Activated CD8-positive, alpha-beta memory T cell treated with anti-CD3 and anti-CD28 coated beads, Interleukin-2, amount 50 U/mL, for 4 hours (primary cell): ENCODE data around the gene TSPAN14.

ENCODE experiments used
- DNase-seq: peaks from one replicate; pipeline ENCODE4 v3.0.0-alpha.2; 2020

The TSPAN14 gene

GRCh38 chr10:80491251-80492102, 37.4 kb downstream of the TSPAN14 start:
- no peak for DNase-seq

DNA sequence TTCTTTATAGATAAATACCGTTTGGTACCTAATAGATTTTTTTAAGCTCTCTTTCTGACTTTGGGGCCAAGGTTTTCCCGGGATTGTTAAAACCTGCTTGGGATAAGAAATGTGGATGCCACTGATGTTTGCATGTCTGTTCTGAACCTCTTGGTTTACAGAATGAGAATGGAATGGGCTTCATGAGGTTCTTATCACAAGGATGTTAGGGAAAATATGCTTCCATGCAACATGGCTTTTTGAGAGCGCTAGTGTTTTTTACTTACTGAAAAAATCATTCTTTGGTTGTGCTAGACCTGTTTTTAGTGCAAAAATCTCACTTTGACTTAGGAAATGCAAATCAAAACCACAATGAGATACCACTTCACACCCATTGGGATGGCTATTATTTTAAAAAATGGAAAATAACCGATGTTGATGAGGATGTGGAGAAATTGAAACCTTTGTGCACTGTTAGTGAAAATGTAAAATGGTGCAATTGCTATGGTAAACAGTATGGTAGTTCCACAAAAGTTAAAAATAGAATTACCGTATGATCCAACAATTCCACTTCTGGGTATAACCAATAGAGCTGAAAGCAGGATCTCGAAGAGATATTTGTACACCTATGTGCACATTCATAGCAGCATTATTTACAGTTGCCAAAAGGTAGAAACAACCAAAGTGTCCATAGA, 38.9 kb downstream of the TSPAN14 start:
- DNase-seq: no peak

DNA sequence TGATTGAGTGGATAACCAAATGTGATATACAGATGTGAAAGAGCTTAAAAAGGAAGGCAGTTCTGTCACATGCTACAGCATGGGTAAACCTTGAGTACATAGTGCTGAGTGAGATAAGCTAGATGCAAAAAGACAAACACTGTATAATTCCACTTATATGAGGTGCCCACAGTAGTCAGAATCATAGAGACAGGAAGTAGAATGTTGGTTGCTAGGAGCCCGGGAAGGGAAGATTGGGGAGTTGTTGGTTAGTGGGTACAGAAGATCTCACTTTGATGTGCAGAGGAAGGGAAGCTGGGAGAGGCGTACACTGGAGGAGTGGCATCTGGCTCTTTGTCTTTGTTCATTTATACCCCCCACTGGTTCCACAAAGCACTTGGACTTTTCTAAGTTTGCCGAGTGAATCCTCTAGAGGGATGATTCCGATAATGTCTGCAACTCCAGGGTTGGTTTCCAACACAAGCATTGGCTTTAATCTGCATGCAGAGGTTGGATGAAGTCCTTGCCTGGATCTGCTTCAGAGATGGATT, 39.5 kb downstream of the TSPAN14 start:
- DNase-seq: no peak

DNA sequence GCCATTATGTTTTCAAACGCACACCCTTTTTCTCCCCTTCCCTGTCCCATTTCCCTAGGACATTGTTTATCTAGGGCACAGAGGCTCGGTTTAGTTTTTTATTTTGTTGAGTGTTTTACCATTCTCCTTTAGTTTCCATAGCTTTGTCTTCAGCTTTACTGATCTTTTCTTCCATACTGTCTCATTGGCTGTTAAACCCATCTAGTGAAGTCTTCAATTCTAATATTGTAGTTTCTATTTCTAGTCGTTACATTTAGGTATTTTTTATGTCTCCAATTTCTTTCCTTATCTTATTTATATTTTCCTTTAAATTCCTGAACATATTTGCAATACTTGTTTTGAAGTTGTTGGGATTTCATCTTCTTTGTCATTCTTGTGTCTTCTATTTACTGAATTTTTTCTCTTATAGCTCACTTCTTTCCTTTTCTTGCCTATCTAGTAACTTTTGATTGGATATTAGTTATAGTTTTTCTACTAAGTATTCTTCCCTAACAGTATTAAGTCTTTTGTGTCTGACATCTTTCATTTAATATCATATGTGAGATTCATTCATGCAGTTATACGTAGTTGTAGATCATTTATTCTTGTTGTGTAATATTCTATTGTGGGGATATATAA, 42.6 kb downstream of the TSPAN14 start:
- no peak for DNase-seq

DNA sequence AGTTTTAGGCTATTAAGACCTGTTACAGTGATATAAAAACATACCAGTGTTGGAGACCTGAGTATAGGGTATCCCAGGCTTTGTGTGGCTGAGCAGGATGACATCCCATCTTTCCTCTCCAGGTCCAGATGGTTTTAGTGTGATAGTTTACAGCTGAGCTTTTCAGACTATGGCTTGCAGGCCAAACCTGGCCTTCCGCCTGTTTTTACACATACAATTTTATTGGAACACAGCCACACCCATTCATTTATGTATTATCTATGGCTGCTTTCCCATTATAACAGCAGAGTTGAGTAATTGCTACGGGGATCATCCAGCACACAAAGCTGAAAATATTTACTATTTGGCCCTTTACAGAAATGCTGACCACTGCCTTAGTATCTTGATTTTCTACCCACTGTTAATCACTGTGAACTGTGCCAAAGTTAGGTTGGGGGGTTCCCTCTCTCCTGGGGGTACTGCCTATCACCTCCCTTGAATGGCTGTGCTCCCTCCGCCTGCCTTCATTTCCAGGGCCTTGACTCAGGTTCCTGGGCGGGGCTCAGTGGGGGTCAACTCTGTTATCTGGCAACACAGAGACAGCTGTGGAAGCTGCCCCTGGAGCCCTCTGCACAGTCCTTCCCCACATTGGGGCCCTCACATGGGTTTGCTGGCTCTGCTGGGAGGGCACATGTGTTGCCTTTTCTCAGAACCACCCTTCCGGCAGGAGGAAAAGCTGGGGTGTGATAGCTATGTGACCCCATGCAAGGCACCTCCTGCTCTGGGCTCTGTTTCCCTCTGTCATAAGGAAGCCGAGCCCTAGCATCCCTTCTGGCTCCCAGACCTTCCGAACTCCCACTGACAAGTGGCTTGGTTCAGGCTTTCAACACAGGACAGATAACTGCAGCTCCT, 43.3 kb downstream of the TSPAN14 start:
- no peak for DNase-seq

DNA sequence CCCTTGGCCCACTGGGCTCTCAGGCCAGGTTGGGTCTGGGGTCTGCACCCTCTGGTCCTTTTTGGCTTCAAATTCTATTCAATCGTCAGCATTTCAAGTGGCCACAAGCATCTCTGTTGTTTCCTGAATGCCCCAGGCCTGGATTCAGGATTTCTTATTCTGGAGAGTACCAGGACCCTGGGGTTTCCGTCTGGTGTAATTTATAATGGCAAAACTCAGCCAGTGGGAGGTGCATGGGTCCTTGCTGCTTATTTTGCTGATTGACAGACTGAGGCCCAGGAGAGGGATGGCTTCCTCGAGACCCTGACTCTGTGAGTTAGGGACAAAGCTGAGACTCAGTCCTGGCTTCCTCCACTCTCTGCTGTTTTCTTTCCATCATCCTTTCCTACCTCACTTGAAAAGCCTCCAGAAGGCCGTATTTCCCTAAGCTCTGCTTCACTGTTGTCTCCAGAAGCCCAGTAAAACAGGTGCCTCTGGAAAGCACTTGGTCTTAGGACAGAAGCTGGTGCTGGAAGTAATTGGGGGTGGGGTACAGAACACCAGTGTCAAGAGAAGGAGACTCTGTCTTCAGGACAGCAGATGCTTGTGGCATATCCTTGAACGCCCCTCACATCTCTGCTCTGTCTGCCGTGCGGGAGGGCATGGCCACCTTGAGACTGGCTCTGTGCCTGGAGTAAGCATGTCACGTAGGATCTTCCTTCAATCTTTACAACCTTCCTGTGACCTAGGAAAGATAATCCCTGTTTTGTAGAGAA, 44.1 kb downstream of the TSPAN14 start:
- DNase-seq: no peak

GRCh38 chr10:80498833-80499741, 45.0 kb downstream of the TSPAN14 start:
- DNase-seq: peak; percentile 69

DNA sequence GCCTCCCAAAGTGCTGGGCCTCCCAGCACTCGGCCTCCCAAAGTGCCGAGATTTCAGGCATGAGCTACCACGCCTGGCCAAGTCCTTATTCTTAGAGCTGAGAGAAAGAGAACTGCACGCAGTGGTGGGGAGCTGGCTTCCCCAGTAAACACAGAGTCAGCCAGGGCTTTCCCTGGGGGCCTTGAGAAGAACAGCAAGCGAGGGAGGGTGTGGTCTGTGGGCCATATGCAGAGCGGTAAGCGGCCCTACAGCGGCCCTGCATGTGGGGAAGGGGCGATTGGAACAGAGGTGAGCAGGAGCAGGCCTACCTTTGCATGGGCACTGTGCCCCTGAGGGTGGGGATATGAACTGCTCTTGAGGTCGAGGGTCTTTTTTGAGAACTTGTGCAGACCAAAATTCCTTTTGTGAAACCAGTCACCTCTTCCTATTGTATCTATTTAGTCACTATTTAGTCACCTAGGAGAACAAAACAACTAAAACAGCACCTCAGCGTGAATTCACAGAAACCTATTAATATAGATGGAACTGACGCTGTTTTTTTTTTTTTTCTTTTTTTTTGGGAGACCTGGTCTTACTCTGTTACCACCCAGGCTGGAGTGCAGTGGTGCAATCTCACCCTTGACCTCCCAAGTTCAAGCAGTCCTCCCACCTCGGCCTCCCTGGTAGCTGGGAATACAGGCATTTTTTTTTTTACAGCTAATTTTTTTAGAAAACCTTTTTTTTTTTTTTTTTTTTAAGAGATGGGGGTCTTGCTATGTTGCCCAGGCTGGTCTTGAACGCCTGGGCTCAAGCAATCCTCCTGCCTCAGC, 46.7 kb downstream of the TSPAN14 start:
- no peak for DNase-seq

GRCh38 chr10:80501381-80501912, 47.3 kb downstream of the TSPAN14 start:
- no peak for DNase-seq

DNA sequence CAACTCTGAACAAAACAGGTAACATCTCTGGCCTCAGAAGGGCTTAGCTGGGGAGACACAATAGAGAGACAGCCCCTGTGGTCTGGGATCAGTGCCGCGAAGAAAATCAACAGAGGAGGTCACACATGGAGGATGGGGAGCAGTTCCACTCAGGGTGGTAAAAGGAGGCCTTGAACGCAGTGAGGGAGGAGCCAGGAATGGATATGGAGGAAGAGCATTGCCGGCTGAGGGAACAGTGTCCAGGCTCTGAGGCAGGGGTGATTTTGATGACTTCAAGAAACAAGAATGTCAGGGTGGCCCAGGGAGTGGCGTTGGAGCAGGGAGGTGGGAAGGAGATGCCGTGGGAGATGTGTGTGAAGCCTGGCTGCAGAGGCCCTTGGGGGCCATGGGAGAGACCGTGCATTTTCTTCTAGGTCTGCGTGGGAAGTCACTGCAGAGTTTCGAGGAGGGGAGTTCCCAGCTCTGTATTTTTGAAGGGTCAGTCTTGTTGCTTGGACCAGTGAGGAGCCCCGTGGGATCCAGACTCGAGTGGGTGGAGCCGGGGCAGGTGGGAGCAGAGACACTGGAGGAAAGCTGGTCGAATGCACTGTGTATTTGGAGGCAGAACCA, 47.9 kb downstream of the TSPAN14 start:
- DNase-seq: no peak

GRCh38 chr10:80502621-80503583, 48.8 kb downstream of the TSPAN14 start:
- DNase-seq: no peak

DNA sequence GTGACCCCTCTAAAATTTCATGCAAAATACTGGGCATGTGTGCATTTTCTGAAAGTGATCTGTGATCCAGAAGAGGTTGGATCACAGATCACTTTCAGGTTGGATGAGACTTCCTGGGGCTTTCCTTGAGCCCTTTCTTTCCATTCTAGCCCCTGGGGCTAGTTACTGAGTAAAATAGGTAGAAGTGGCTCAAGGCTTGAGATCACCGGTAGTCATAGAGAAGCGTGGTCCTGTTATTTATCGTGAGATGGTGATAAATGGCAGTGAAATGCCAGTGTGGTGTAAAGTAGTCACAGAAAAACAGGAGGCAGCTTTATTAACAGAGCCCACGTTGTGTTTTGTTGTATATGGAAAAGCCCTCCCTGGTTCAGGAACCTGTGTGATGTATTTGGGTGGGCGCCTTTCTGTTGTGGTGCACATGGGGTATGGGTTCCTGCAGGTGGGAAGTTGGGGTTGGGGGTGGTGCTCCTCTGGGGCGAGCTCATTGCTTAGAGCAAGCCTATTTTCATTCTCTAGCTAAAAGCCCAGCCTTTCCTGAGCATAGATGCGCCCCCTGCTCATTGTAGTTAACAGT, 49.6 kb downstream of the TSPAN14 start:
- no peak for DNase-seq

GRCh38 chr10:80504158-80504811, 50.2 kb downstream of the TSPAN14 start:
- no peak for DNase-seq

DNA sequence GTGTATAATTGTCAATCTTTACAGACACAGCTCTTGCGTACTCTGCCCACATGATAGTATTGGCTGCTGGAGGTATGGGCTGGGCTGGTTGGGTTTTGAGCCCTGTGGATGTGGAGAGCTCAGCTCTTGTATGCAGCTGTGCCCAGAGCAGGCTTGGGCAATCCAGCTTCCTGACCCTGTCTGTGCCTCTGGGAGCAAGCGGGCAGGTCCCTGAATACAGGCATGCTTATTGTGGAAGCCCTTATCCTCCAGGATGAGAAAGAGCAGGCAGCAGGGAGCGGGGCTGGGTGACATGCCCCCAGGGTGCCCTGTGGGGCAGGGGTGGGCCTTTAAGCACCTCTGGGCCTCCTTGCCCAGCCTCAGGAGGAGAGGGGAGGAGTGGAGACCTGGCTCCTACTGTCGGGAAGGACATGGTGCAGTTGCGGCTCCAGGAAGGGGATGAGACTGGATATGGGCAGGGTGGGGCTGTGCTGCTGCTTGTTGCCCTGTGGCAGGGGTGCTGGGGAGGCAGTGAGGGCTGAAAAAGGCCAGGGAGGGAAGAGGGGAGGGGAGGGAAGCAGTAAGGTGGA, 50.9 kb downstream of the TSPAN14 start:
- DNase-seq: no peak

DNA sequence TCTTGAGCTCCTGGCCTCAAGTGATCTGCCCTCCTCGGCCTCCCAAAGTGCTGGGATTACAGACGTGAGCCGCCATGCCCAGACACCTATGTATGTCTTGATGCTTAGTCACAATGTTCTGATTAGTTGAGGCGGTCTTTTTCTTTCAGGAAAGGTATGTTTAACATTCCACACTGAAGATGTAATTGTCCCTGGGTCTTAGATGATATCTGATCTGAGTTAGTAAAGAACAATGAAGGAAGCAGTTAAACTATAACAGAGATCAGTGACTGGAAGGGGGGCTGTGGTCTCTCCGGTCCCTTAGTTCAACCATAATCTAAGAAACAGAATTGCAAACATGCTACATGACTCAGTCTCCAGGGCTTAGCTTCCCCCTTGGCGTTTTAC, 52.1 kb downstream of the TSPAN14 start:
- DNase-seq: no peak

- DNase-seq: no peak
Observed at GRCh38 chr10:80506836-80507487, 52.9 kb downstream of the TSPAN14 start.
